HG03159 (cell line): ENCODE measurements around the gene ISCA2.

Experiments used
- ATAC-seq: cut with Tn5 transposase; IDR thresholded peaks from one replicate; pipeline ENCODE4 v1.9.1; 2021; ENCODE audit warnings: mild to moderate bottlenecking, moderate library complexity; ENCODE audit not compliant: unreplicated experiment

The ISCA2 gene

DNA sequence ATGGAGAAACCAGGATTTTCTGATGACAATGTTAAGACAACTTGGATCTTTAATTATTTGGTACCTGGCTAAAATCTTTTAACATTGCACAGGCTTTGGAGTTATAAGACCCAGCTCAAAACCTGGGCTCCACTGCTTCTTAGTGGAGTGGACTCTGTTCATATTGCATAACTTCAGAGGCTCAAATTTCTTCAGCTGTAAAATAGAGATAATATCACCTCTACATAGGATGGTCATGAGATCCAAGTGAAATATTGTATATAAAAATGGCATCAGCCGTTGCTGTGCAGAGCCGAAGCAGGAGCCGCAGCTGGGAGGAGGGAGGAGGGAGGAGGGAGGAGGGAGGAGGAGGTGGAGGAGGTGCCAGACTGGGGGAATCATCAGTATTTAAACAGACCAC lies 11.0 kb upstream of the ISCA2 start:
- ATAC-seq = no peak

DNA sequence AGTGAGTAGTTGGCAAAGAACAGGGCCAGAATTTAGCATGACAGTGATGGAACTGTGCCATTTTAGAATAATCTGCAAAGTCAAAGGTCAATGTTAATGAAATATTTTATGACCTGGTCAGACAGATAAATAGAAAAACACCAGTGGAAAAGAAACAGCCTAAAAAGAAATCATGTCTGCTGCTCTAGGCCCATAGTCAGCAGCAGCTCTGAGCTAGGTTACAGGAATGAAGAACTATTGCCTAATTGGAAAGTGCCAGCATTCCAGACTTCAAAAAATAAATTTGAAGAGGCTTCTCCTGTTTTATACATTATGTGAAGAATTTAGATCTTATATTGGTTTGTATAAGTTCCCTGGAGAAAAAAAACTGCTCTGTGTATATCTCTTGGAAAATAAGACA lies 10.2 kb upstream of the ISCA2 start:
- no peak for ATAC-seq

DNA sequence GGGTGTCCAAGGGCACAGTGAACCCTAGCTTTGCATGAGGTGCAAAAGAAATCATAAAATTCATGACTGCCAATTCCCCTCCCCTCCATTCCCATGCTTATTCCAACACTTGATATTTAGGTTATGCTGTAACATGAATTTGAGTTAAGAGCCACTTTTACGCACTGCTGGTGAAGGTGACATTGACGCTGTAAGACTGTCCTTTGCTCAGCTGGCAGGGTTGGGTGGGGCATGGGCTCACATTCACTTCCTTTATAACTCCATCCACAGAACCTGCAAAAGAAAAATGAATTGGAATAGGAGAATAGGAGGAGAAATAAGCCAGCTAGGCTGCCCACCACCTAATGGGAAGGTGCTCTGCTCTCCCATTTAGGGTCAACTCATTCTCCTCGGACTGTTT lies 7.4 kb upstream of the ISCA2 start:
- no peak for ATAC-seq

DNA sequence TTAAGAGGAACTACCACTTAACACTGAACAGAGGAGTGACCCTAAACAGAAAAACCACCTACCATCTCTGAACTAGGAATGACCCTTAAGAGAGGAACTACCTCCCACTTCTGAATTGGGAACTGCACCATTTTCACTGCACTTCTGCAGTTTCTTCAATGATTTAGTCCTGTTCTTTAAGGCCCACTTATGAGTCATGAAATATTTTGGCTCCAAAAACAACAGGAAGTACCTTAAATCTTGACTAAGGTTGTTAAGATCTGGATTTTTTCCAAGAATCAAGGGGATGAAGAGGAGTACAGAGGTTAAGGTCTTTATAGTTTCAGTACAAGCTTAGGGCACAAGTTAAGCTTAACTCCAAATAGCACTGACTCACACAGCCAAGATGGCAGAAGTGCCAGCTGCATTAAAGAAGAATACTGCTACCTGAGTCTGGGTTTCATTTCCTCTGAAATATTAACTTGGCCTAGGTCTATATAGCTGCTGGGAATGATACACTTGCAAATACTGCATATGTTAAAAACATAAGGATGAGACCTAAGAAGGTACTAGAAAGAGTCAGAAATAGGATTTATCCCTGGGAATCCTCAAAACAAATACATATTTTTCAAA lies 4.7 kb upstream of the ISCA2 start:
- ATAC-seq = no peak

DNA sequence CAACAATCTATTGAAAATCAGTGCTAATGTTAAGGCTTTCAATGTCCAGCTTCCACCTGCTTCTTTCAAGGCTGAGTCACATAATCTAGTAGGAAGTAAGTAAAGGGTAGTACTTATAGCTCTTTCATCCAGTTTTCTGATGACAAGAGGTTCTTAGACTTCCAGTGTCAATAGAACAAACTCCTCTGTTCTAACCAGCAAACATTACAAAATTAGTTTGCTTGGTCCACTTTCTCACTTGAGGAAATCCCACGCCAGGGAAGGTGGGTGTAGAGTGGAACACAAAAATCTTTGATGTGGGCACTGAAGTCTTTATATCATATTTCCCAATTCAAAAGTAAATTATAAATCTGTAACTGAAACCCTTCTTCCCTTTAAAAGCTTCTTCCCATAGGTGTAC lies 3.1 kb upstream of the ISCA2 start:
- ATAC-seq = no peak

DNA sequence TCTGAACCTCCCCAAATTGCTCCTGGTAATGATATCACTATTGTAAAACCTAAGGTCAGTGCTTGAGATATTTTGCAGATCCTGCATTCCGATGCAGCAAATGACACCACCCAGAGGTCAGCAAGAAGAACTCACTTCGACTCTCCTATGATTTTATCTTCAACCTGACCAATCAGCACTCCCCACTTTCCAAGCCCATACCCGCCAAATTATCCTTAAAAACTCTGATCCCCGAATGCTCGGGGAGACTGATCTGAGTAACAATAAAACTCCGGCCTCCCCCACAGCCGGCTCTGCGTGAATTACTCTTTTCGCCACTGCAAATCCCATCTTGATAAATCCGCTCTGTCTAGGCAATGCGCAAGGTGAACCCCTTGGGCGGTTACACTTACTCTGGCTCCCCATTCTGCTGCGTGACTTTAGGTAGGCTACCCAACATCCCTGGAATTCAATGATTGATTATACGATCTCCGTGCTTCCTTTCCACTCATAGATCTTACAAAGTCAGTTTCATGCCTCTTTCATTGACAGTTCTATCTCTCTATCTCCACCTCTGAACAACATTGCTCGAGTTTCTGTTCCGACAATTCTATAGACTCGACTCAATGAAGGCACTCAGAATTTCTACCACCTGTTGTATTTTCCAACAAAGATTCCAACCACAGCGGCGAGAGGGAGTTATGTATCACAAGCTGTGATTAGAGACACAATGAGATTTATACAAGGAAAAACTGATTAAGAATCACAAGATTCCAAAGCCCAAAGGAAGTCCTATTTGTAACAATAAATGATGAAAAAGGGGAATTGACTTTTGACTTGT lies 1.4 kb upstream of the ISCA2 start:
- ATAC-seq = no peak

DNA sequence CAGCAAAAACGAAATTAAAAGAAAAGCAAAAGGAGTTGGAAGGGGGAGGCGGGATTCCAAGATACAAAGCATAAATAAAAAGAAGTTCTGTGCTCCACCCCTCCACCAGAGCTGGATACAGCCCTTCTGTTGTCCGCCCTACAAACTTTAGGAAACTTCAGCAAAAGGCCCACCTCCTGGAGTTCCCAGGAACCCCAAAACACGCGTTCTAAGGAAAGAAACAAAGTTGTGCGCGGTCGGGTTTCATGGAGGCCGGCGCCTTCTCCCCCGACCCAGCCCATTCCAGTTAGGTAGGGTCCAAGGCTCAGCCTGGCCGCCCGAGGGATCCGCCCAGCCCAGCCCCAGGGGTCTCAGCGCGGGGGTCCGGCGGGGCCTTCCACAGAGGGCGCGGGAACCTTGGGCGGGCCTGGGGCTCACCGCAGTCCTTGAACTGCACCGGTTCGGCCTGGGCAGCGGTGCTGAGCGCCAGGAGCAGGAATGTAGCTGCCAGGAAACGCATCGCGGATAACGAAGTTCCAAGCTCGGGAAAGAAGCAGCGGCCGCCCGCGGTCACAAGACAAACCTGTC lies 706 bp upstream of the ISCA2 start, which contains the start of gene NPC2:
TSS of gene NPC2 (minus strand) at position 530 of the 567 bp plus-strand sequence. CDS start at position 499, 31 bp downstream.
- no peak for ATAC-seq

DNA sequence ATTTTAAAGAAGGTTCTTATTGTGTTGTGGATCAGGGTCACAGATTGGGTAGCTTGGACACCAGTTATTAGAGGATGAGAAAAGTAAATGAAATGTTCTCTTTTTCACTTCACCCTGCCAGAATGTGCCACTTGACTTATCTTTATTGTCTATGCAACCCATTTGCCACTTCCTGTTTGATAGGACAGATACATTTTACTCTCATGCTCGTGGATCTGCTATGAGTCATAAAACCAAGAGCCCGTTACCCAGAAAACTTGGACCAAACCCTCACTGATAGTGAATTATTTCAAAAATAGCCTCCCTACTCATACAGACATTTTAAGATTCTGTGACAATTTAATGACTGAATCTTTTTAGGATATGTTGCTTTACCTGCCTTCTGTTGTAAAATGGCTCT lies 1.8 kb downstream of the ISCA2 start:
- no peak for ATAC-seq

DNA sequence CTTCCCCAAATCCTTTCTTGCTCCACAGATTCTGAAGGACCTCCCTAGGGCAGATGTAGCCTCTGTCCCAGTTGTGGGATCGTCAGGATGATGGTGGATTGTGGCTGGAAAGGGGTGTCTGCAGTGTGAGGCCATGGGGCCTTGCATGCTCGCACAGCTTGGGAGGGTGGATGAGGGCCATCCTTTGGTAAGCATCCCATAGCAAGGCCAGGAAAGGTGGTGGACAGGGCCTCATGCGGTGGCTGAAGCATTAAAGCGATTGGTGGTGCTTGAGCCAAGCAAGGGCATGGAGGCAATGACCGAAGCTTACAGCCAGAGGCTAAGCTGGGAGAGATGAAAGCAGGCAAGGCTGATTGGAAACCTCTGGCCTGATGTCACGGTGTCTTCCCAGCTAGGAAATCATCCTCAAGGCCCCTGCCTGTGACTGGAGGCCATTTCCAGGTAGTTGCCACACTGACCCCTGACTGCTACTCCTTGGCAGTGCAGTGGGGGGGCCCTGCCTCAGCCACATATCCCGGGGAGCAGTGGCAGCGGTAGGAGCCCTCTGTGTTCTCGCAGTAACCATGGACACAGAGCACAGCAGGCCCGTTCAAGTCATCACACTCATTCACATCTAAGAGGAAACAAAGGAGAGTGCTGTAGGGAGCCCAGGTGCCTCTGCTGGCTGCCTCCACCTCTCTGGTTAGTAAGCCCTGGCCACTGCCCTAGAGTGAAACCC lies 7.0 kb downstream of the ISCA2 start:
- no peak for ATAC-seq

DNA sequence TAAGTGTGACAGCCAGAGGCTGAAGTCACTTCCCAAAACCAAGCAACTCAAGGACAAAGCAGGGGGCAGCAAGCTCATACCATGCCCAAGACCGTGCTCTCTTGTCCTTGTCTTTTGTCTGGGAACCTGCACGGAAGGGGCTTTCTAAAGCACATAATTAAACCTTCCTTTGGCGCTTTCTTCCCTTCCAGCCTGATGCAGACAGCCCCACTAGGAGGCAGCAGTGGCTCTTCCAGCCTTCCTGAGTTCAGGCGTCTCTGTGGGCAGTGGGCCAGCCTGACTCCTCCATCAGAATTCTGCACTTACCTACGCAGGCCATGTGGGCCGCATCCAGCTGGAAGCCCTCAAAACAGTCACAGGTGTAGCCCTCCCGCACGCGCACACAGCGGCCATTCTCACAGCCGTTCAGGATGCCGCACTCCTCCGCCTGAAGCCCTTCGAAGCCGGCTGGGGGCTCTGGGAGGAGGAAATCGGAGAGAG lies 7.6 kb downstream of the ISCA2 start:
- ATAC-seq = no peak

DNA sequence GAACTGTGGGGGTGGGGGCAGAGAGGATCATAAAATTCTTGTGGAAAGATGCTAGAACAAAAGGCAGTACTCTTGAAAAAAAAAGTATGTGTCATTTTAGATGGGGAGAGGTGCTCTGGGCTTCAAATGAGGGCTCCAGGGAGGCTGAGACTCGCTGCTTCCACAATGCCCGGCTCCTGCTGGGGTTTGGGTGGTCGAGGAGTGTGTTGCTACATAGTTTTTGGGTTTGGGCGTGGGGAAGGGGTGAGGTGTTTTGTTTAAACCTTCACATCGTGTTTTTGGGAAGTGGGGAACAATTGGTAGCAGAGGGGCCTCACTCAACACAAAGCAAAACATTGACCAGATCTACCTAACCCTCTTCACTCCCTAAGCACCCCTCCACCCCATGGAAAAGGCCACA lies 8.1 kb downstream of the ISCA2 start:
- no peak for ATAC-seq

DNA sequence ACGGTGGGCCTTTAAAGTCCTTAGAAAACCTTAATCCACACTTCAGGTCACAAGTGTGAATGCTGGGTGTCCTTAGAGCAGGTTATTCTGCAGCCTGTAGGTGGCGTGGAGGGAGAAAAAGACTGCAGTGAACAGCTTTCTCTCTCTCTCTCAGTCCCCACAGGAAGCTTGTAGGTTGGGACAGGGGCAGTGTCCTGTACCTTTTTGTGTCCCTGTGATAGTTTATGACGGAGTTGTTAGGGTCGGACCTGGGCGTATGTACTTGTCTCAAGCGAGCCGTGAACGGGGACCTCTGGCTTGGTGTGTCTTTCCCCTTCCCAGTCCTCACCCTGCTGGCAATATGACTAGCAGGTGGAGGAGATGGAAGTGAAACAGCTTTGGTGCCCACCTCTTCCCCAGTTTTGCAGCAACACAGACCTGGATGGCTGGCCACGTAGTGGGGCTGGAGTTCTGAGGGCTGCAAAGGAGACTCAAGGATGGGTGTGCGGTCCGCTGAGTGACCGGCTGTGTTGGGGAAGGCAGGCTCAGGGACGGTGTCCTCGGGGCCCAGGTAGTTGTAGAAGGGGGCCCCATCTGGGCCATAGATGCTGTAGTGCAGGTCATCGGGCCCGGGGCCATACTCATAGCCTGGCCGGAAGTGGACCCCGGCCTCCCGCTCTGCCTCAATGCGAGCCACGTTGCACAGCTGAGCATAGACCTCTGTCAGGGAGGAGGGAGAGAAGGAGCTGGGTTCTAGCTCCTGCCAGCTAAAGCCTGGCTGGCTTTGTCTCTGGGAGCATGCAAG lies 8.9 kb downstream of the ISCA2 start:
- no peak for ATAC-seq

DNA sequence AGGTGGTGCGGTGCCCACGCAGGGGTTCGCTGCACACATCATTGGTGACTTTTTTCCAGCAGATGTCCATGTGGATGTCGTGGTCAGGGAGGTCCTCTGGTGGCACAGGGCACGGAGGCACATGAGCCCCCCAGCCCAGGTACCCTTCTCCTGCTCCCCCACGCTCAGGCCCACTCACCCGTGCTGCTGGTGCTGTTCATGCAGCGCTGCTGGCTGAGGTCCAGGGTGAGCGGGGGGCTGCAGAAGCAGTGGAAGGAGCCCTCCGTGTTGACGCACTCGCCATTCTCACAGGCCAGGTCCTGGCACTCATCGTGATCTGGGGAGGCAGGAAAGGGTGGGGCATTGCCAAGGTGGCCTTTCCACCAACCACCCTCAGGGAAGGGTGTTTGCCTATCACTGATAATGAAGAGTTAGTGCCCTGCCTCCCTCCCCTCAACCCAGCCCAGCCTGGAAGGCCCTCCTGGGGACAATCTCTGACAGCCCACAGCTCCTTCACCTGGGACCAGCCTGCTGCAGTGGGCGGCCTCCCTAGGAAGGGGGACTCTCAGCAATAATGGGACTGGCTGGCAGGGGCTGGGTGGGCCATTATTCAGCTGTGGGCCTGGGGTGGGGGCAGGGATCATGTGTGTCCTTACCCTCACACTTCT lies 9.8 kb downstream of the ISCA2 start:
- ATAC-seq = no peak

DNA sequence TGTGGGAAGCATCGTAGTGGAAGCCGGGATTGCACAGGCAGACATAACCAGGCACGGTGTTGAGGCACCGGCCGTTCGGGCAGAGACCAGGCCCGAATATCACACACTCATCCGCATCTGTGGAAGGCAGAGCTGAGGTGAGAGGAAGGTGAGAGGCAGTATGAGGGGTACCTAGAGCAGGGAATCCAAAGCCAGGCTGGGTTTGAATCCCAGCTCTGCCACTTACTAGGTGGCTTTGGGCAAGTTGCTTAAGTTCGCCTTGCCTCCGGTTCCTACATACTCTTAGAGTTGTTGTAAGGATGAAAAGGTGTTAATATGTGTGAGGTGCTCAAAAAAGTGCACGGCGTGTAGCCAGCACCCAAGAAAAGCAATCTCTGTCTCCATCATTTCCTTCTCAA lies 10.4 kb downstream of the ISCA2 start:
- ATAC-seq = no peak

DNA sequence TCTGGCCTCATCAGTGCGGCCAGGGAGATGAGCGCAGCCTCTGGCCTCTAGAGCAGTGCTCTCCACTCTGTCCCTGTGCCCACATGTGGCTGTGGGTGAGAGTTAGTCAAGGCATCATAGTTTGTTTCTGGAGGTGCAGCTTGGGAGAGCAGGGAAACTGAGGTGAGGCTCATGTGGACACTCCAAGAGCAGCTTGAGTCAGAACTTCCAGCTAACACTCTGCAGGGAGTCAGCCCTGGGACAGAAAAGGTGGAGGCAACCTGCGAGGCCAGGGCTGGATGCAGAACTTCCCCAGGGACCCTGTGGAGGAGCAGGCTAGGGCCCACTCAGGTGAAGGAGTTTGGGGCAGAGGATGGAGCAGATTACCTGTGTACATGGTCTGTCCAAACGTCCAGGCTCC lies 10.8 kb downstream of the ISCA2 start:
- no peak for ATAC-seq

DNA sequence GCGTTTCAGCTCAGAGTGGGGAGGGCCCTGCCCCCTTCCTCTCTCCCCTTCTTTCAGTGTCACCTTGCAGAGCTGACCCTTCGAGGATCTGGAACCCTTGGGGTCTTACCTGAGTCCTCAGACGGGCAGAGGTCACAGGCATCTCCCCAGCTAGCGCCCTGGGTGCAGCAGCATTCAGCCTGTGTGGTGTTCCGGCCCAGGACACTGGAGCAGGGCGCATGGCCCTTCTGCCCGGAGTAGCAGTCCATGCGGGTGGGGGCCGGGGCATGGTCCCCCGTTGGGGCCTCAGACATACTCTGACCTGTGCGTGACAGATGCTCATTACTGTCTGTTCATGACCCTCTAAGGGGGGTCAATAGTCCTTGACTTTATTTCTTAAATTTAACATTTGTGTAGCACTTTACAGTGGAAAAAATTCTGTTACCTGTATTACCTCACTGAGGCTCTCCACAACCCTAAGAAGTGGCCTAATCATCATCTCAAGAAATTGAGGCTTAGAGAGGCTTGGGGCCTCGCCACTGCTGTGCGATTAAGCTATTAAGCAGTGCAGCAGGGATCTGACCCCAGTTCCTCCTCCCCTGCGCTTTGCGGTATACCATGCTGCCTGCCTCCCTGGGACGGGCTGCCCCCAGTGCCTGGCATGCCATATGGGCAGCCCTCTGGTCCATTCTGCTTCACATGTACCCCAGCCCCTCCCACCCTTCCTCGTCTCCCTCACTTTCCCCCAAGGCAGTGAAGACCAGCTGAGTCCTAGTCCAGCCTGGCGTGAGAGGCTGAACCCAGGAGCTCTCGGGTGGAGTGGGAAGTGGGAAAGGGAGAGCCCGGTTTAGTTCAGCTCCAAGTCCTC lies 11.5 kb downstream of the ISCA2 start:
- no peak for ATAC-seq

DNA sequence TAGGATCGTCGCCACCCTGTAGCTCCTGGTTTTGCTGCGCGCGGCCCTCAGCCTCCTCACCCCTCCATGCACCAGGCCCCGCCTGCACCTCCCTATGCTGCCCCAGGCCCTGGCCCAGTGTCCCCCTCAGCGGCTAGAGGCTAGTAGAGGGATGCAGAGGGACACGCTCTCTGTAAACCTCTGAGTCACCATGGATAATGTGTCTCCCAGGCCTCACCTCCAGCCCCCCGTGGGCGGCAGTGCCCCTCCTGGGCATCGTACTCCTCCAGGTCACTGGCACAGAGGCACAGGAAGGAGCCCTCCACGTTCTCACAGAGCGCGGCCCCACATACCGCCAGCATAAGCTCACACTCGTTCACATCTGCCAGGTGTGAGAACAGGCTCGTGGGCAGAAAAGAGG lies 12.3 kb downstream of the ISCA2 start:
- ATAC-seq = no peak

DNA sequence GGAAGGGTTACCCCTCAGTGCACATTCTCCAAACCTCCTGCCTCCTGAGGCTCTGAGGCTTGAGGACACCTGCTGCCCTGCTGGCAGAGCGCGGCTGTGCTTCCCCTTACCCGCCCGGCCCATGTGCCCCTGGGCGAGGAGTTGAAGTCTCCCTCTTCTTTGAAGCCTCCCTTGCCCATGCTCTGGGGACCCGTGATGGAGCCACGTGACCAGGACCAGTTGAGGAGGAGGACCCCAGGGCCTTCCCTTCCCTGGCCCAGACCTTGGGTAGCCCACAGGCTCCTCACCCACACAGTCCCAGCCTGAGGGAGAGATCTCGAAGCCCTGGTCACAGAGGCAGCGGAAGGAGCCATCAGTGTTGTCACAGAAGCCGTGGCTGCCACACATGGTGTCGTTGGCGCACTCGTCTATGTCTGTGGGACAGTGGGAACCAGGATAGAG lies 12.9 kb downstream of the ISCA2 start:
- ATAC-seq = no peak

DNA sequence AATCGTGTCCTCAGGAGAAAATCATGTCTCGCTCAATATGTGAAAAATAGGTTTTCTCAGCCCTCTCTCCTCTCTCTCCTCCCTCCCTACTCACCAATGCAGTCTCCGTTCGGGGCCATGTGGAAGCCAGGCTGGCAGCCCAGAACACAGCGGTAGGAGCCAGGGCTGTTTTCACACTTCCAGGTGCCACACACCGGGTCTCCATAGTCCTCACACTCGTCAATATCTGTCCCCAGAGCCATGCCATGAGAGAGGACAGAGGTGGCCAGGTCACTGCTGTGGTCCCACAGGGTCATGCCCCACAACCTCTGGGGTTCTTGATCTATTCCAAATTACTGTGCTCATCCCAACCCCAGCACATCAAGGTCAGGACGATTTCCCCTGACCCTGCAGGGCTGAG lies 13.5 kb downstream of the ISCA2 start:
- ATAC-seq = no peak
